Glomerular visceral epithelial cell (primary cell): ENCODE results near the gene ZBTB20.

Experiments
- DNase-seq: peaks from one replicate; pipeline ENCODE4 v3.0.0-alpha.2; 2016; ENCODE audit errors: extremely low spot score

Gene ZBTB20

GRCh38 chr3:114928989-114929640 lies 218.0 kb downstream of the ZBTB20 start:
- peak; percentile 5 for DNase-seq

DNA sequence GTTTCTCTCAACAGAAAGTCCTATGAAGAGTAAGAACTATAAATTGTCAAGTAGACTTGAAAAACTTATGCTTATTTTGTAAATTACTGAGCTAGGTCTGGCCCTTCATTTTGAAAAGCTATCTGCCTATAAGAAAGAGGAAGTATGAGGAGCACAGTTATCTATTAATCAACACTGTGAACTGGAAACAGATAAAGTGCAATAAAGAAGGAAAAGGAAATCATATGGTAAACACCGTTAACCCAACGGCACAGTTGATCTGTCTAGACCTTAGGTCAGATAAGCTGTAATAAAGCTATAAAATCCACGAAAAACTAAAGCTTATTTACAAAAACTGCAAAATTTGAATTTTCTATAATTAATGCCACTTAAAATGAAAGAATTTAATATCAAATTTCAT lies 242.5 kb downstream of the ZBTB20 start:
- DNase-seq = no peak

DNA sequence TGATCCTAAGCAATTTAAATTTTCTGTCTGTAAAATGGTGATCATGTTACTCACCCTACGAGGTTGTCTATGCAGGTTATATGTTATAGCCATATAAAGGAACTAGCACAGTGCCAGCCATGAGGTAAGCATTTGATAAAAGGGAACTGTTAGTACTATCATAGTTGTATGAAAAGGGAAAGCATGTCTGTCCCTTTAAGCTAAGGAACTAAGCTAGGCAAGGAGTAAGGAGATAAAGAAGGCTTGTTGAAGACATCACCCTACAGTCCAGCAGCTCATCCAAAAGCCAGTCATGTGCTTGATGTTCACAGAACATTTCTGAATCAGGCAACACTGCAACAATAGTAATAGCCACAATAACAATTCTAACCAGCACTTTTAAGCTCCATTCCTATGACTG lies 243.9 kb downstream of the ZBTB20 start:
- DNase-seq = no peak

DNA sequence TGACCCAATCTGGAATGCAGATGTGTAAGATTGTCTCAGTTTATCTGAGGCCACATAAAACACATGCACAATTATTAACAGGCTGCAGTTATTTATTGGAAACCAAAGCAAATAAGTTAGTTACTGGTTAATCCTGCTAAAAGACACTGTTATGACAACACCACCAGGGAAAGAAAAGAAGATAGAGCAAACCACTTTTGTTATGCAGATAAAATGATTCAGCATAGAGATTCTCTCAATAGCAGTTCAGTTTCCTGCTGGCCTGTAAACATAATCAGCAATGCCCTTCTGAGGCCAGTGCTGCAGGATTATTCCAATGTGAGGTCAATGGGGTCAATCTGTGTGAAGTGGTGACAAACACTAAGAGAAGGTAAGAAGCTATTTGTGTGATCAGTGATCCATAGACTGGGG lies 244.4 kb downstream of the ZBTB20 start:
- peak; percentile 48 for DNase-seq

- no peak for DNase-seq
These were observed 246.2 kb downstream of the ZBTB20 start for GRCh38 chr3:114900908-114901307.

DNA sequence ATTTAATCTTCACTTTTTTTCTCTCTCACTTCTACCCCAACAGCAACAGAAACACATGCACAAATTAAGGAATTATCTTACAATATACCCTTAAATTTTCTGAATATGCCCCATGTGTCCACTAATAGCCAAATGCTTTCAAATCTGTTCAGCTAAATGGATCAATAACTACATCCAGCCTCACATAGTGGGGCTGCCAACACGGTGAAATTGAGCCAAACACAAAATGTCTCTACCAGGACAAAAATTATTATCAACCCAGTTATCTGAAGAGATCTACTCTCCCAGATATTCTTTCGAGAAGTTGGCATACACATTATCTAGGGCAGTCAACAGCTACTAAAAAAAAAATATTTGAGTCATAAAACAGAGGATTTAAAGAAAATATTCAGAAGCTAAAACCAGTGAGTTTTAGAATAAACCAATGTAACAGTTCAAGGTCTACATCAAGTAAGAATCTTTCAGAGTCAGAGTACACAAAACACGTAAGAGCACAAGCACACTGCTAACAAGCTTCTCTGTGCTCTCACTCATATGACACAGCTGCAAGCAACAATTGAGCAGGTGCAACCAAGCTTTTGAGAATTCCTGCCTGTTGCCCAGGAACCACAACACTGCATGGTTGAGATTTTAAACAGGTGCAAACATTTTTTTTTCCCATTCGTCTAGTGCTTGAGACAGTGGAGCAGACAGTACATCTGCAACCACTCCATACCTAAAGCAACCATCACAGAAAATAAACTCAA lies 247.7 kb downstream of the ZBTB20 start:
- DNase-seq = peak; percentile 46

GRCh38 chr3:114896978-114897377 lies 250.1 kb downstream of the ZBTB20 start:
- DNase-seq = no peak

GRCh38 chr3:114893361-114893760 lies 253.7 kb downstream of the ZBTB20 start:
- DNase-seq = no peak

DNA sequence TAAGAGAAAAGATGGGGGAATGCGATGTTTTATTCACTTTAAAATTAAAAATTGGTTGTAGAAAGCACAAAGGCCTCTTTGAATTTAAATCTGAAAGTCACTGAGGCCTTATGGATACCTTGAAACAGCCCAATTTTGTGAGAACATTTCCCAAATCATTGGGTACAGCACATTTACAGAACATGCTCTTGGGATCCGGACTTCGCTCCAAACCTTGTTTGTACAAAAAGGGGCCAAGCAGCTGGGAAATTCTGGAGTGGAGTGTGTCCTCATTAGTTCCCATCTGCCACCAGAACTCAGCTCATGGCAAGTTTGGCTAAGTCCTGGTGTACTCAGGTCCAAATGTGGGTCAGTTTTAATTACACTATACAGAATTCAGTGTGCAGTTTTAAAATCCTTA lies 254.2 kb downstream of the ZBTB20 start:
- DNase-seq = no peak

GRCh38 chr3:114892131-114892879 lies 254.8 kb downstream of the ZBTB20 start:
- no peak for DNase-seq

GRCh38 chr3:114887806-114888205 lies 259.3 kb downstream of the ZBTB20 start:
- no peak for DNase-seq

GRCh38 chr3:114886905-114887304 lies 260.2 kb downstream of the ZBTB20 start:
- no peak for DNase-seq

GRCh38 chr3:114884213-114884923 lies 262.7 kb downstream of the ZBTB20 start:
- no peak for DNase-seq

- no peak for DNase-seq
These were observed 267.0 kb downstream of the ZBTB20 start for GRCh38 chr3:114880078-114880477.

DNA sequence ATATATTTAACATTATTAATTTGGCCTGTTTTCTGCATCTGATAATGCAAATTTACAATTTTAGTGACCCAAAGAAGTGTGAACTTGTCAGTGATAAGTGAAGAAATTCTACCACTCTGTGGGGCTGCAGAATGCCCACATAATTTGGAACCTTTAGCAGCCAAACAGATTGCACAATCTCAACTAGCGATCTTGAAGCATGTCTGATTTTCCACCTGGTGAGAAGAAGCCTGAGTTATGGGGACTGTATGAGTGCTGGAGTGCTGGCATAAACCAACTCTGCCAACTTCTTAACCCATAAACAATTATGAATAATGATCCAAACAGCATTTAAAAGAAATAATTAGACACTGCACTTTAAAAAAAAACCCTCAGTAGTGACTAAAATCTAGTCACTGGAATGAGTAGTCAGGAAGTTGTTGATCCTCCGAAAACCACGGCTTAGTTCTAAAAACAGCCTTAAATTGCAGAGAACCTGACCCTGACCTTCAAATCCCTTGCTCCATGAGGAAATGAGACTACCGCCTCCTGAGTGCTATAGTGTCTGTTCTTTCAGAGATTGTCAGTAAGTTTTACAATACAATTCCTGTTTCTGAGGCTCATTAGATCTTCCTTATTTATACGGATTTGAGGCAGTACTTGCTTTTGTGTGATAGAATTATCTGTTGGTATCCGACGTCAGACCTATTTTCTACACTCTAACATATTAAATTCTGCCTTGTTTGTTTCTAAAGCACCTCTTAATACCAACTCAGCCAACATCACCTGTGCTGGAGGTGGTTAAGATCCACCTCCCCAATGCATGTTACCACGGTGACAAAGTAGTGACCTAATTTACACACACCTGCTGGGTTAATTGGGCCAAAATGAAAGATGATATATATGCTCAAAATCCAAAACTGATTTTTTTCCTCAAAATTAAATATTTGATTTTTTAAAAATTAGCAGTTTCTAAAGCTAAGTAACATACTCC lies 267.7 kb downstream of the ZBTB20 start:
- DNase-seq = peak; percentile 11

GRCh38 chr3:114878114-114878839 lies 268.8 kb downstream of the ZBTB20 start:
- DNase-seq = peak; percentile 21

DNA sequence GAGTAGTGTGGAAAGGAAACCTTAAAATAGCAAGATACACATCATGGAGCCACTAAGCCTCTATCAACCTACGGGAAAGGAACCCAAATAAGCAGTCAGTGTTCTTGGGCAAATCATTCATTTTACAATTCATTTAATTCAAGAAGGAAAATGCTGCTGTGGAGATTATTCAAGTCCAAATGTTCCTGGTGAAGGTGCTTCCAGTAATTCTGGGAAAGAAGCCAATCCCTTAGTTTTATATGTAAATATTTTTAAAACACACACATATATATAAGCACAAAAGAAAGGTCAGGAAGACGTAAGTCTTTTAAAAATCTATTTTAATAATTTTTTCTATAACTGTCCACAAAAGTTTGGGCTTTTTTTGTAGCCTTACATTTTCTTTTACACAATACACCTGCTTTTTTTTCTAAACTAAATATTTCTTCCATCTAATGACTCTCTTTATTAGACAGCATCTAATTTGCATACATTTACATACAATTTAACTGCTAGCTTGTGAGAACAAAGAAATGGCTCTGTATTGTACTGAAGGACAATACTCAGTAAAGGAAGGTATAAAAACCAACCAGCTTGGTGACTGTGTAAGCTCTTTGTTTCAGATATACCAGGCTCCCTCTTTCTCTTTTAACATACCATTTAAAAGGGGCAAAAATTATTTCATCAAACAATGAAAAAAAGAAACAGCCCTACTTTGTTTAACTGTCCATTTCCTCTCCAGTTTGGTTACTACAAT lies 269.5 kb downstream of the ZBTB20 start:
- DNase-seq = no peak

- DNase-seq = no peak
These were observed 272.5 kb downstream of the ZBTB20 start for GRCh38 chr3:114874522-114874971.

GRCh38 chr3:114873591-114873990 lies 273.5 kb downstream of the ZBTB20 start:
- DNase-seq = no peak
